NCI-H460 (cell line): ENCODE measurements around the gene RNF180. TPM values are rescaled to one million over a fixed set of nuclear protein-coding genes. Genes with fewer than 3 reads are reported as not detected.
A peak's percentile ranks its signal among the peaks of the same experiment; 100 is the strongest.
"Not testable (repeated sequence)": the region's sequence is repeated elsewhere in the genome, so short reads cannot be mapped to it uniquely, and the experiment has no call there.

Experiments used
- DNase-seq: peaks from one replicate; pipeline ENCODE4 v3.0.0-alpha.2; 2016; ENCODE audit warnings: low read depth; ENCODE audit errors: extremely low read depth
- total RNA-seq: library from RNA; depleted of rRNA; stranded (reverse); fragments of >200 nt; shearing (Covaris generic); gene quantifications from 2 replicates; pipeline ENCODE4 v1.2.3, GENCODE V29; 2014; rRNA removed

The RNF180 gene
- total RNA-seq, 1 experiment from 2014 or later, result 2.9 TPM

GRCh38 chr5:64340293-64340692 is 174.7 kb downstream of the RNF180 start:
- no peak for DNase-seq

- DNase-seq, result no peak
Measured at GRCh38 chr5:64341340-64341739, 175.7 kb downstream of the RNF180 start.

- DNase-seq, result no peak
Measured at GRCh38 chr5:64344501-64344900, 178.9 kb downstream of the RNF180 start.

GRCh38 chr5:64347309-64347708 is 181.7 kb downstream of the RNF180 start:
- DNase-seq, result no peak

- DNase-seq, result no peak
Measured at GRCh38 chr5:64364426-64364825, 198.8 kb downstream of the RNF180 start.

GRCh38 chr5:64384765-64385164 is 219.1 kb downstream of the RNF180 start:
- DNase-seq, result peak; percentile 13

- DNase-seq, result no peak
Measured at GRCh38 chr5:64397552-64397951, 231.9 kb downstream of the RNF180 start.

- DNase-seq, result not testable (repeated sequence)
Measured at GRCh38 chr5:64398735-64399134, 233.1 kb downstream of the RNF180 start.

- not testable (repeated sequence) for DNase-seq
Measured at GRCh38 chr5:64407103-64407825, 241.6 kb downstream of the RNF180 start.

- no peak for DNase-seq
Measured at GRCh38 chr5:64417390-64417789, 251.7 kb downstream of the RNF180 start.

- DNase-seq, result no peak
Measured at GRCh38 chr5:64418013-64418412, 252.4 kb downstream of the RNF180 start.

Other genes with a start within 250 kb of the RNF180 start
- gene HTR1A, start 203.4 kb upstream of the RNF180 start, total RNA-seq, result not detected in 2 replicates